Esophagus squamous epithelium (tissue), 5 donors: Measurements from ENCODE around the gene PDSS1. TPM values are rescaled to one million over a fixed set of nuclear protein-coding genes. Genes with fewer than 3 reads are reported as not detected.
"Not testable (repeated sequence)": the region's sequence is repeated elsewhere in the genome, so short reads cannot be mapped to it uniquely, and the experiment has no call there.

ENCODE experiments used
- DNase-seq: peaks from one replicate; lab custom pipeline; 2025; lab: John Stamatoyannopoulos, UW
- H3K27ac ChIP-seq, 4 donors: fragments of 200-600 bp; sonication (generic); one replicate each; pipeline ENCODE4 v1.5.1; 2016 to 2019; ENCODE audit warnings: mild to moderate bottlenecking in 1 of 4
- H3K27me3 ChIP-seq, 4 donors: fragments of 200-600 bp; sonication (generic); 1 replicate in 3 of 4; 2 replicates in 1 of 4; pipeline versions ENCODE4 v1.5.1 to v1.6.0; 2017 to 2021; ENCODE audit warnings: antibody characterized with exemption in 1 of 4
- H3K36me3 ChIP-seq, 3 donors: fragments of 200-600 bp; sonication (generic); one replicate each; pipeline ENCODE4 v1.5.1; 2016 to 2019
- H3K4me1 ChIP-seq, 3 donors: fragments of 200-600 bp; sonication (generic); one replicate each; pipeline ENCODE4 v1.5.1; 2017 to 2019
- H3K4me3 ChIP-seq, 4 donors: fragments of 200-600 bp; sonication (generic); 1 replicate in 3 of 4; 2 replicates in 1 of 4; pipeline ENCODE4 v1.5.1; 2016 to 2019; ENCODE audit warnings: mild to moderate bottlenecking in 2 of 4, moderate library complexity in 1 of 4
- H3K9me3 ChIP-seq, 3 donors: fragments of 200-600 bp; sonication (generic); one replicate each; pipeline ENCODE4 v1.5.1; 2016 to 2019
- CTCF ChIP-seq, 6 experiments: fragments of 450-650 bp in 4 of 6; fragments of 200-600 bp in 2 of 6; sonication (generic) in 2 of 6; IDR thresholded peaks; one replicate each; pipeline ENCODE4 v1.5.1; 2016 to 2019; ENCODE audit warnings: antibody characterized with exemption in 6 of 6, mild to moderate bottlenecking in 4 of 6, moderate library complexity in 4 of 6
- POLR2A ChIP-seq, 4 donors: fragments of 450-650 bp; IDR thresholded peaks; one replicate each; pipeline ENCODE4 v1.6.1; 2017; ENCODE audit warnings: antibody characterized with exemption in 4 of 4, mild to moderate bottlenecking in 4 of 4, moderate library complexity in 3 of 4
- WGBS, 2 donors: methylation state at CpG; one replicate each; pipeline ENCODE4 v1.1.5; 2018; 5-methylcytosine and 5-hydroxymethylcytosine counted together
- intact Hi-C: fragments of 100-400 bp; cut with DNase I; formaldehyde crosslinking; loops from one replicate; pipeline ENCODE4 v1.15.0; 2022
- total RNA-seq, 4 donors: library from RNA; depleted of rRNA; stranded (reverse); fragments of >200 nt; gene quantifications; one replicate each; pipeline ENCODE4 v1.1.0, GENCODE V29; 2016
- donor health status: DM: yes; HTN: yes; CAD: no.

Gene PDSS1
- total RNA-seq, 4 donors from 2014 or later, result 7.7 to 21.1 (median 11.7) TPM

- intact Hi-C loops, result no loop called here
- Histone ChIP-seq H3K36me3 (no peaks in the 10 kb centered on the region), H3K27me3 (no peaks in the 10 kb centered on the region), H3K27ac (peak overlapping the region; percentile 74 to 85 (median 78)), H3K9me3 (no peaks in the 10 kb centered on the region), H3K4me1 (peaks cover 26 to 73% (median 59%) of the 10 kb centered on the region in 3 donors), H3K4me3 (no peak overlapping the region)
- 25 to 34% methylated on average over 4 of the region's 4 CpGs for WGBS, 2 donors
- DNase-seq, result no peak
- TF ChIP-seq POLR2A (IDR thresholded peaks at IDR 0.05) (no peak), CTCF (IDR thresholded peaks at IDR 0.05) (no peak)
These were observed 83.5 kb downstream of the PDSS1 start for GRCh38 chr10:26780793-26781601.

GRCh38 chr10:26781797-26782196 lies 84.3 kb downstream of the PDSS1 start:
- 47 to 55% methylated on average over 2 of the region's 2 CpGs for WGBS, 2 donors
- no peak for DNase-seq
- H3K27me3 ChIP-seq, result no peaks in the 10 kb centered on the region
- H3K4me3 ChIP-seq, result no peak overlapping the region
- peak overlapping the region; percentile 74 to 85 (median 78) for H3K27ac ChIP-seq
- H3K4me1 ChIP-seq, result peaks cover 26 to 81% (median 59%) of the 10 kb centered on the region in 3 donors
- TF ChIP-seq POLR2A (IDR thresholded peaks at IDR 0.05) (no peak), CTCF (IDR thresholded peaks at IDR 0.05) (no peak)
- intact Hi-C loops, result no loop called here
- no peaks in the 10 kb centered on the region for H3K36me3 ChIP-seq
- no peaks in the 10 kb centered on the region for H3K9me3 ChIP-seq

GRCh38 chr10:26787362-26787761 lies 89.9 kb downstream of the PDSS1 start:
- Histone ChIP-seq H3K9me3 (no peaks in the 10 kb centered on the region), H3K36me3 (no peaks in the 10 kb centered on the region), H3K27me3 (no peaks in the 10 kb centered on the region), H3K4me3 (no peak overlapping the region), H3K4me1 (peaks cover 0 to 74% (median 25%) of the 10 kb centered on the region in 3 donors), H3K27ac (no peak overlapping the region)
- DNase-seq, result no peak
- no peak for TF ChIP-seq POLR2A (IDR thresholded peaks at IDR 0.05)
- no peak for TF ChIP-seq CTCF (IDR thresholded peaks at IDR 0.05)
- intact Hi-C loops, result no loop called here
- 92% methylated on average over 3 of the region's 3 CpGs for WGBS, 2 donors

GRCh38 chr10:26789779-26790178 lies 92.3 kb downstream of the PDSS1 start:
- H3K27ac ChIP-seq, H3K9me3 ChIP-seq, H3K36me3 ChIP-seq, H3K4me3 ChIP-seq, intact Hi-C loops, H3K27me3 ChIP-seq, DNase-seq: not testable (repeated sequence)
- WGBS, 2 donors, result 94 to 96% methylated on average over 2 of the region's 2 CpGs
- peaks cover 0 to 61% (median 18%) of the 10 kb centered on the region in 3 donors for H3K4me1 ChIP-seq

- TF ChIP-seq POLR2A (IDR thresholded peaks at IDR 0.05), result no peak
- no peak for TF ChIP-seq CTCF (IDR thresholded peaks at IDR 0.05)
- 66 to 71% methylated on average over 4 of the region's 4 CpGs for WGBS, 2 donors
These were observed 92.9 kb downstream of the PDSS1 start for GRCh38 chr10:26790221-26790995.

More at GRCh38 chr10:26790221-26790995, 92.9 kb downstream of the PDSS1 start:
- no peaks in the 10 kb centered on the region for H3K36me3 ChIP-seq
- DNase-seq, result no peak
- peak overlapping the region in 1 of 4 donors; percentile 17 for H3K27ac ChIP-seq
- no peaks in the 10 kb centered on the region for H3K9me3 ChIP-seq
- H3K4me1 ChIP-seq, result peaks cover 0 to 55% (median 13%) of the 10 kb centered on the region in 3 donors
- H3K4me3 ChIP-seq, result no peak overlapping the region
- no peaks in the 10 kb centered on the region for H3K27me3 ChIP-seq
- intact Hi-C loops, result no loop called here
